Mucosa of descending colon (tissue), 3 donors: ENCODE data around the gene VPS13D. TPM values are rescaled to one million over a fixed set of nuclear protein-coding genes. Genes with fewer than 3 reads are reported as not detected.

Source experiments
- ATAC-seq: fragments of 200-7000 bp; cut with Tn5 transposase; one replicate; pipeline ENCODE4 v1.9.1; 2020; ENCODE audit warnings: mild to moderate bottlenecking, moderate library complexity
- DNase-seq, 3 donors: peaks; one replicate each; pipeline ENCODE4 v3.0.0-alpha.2; 2020
- H3K36me3 ChIP-seq: fragments of 200-600 bp; one replicate; pipeline ENCODE4 v1.8.0; 2021; ENCODE audit warnings: low read depth, mild to moderate bottlenecking
- H3K4me1 ChIP-seq: fragments of 200-600 bp; one replicate; pipeline ENCODE4 v1.8.0; 2021; ENCODE audit warnings: low read depth, mild to moderate bottlenecking
- H3K4me3 ChIP-seq: fragments of 200-600 bp; one replicate; pipeline ENCODE4 v1.8.0; 2021; ENCODE audit warnings: mild to moderate bottlenecking
- H3K9me3 ChIP-seq: fragments of 200-600 bp; one replicate; pipeline ENCODE4 v1.8.0; 2021; ENCODE audit warnings: mild to moderate bottlenecking
- CTCF ChIP-seq: fragments of 200-600 bp; IDR thresholded peaks from one replicate; pipeline ENCODE4 v1.8.0; 2022; ENCODE audit warnings: antibody characterized with exemption, mild to moderate bottlenecking
- intact Hi-C, 2 donors: fragments of 100-400 bp; cut with DNase I in 1 of 2; cut with micrococcal nuclease in 1 of 2; formaldehyde crosslinking; loops; one replicate each; pipeline versions ENCODE4 v1.11.0 to v1.11.1; 2022; cut with DNase I, micrococcal nuclease
- total RNA-seq, 3 donors: library from RNA; stranded (reverse); fragmentation: NEBNext Ultra II Directional in 2 of 3; extraction: Animal tissue kit (Norgen Biotek cat#: 25700) in 2 of 3; gene quantifications; one replicate each; pipeline versions ENCODE4 v1.2.1 to v1.2.4, GENCODE V29; 2021 to 2023
- donor health status: DM: no; HTN: no; CAD: no; lungs with moderate emphysema.
- donor health status: DM: no; HTN: no; CAD: no.
- donor health status: DM: no; HTN: yes; CAD: no.

Gene VPS13D
- total RNA-seq, 3 donors from 2014 or later: 70.1 to 96.6 (median 96.6) TPM

- H3K36me3 ChIP-seq: no peaks in the 10 kb centered on the region
- H3K9me3 ChIP-seq: no peaks in the 10 kb centered on the region
- intact Hi-C loops: no loop called here
- no peak for TF ChIP-seq CTCF
- H3K4me1 ChIP-seq: no peaks in the 10 kb centered on the region
- ATAC-seq (no peak), DNase-seq (no peak)
- H3K4me3 ChIP-seq: no peak overlapping the region
These were observed 34.4 kb upstream of the VPS13D start for GRCh38 chr1:12195416-12195815.

- no peak overlapping the region for H3K4me3 ChIP-seq
- intact Hi-C loops: no loop called here
- ATAC-seq: peak; percentile 64
- no peak for TF ChIP-seq CTCF
- H3K9me3 ChIP-seq: no peaks in the 10 kb centered on the region
- no peaks in the 10 kb centered on the region for H3K36me3 ChIP-seq
- peak in 1 of 3 donors; percentile 40 for DNase-seq
- no peaks in the 10 kb centered on the region for H3K4me1 ChIP-seq
These were observed 33.0 kb upstream of the VPS13D start for GRCh38 chr1:12196641-12197482.

GRCh38 chr1:12197483-12197880, 32.3 kb upstream of the VPS13D start:
- intact Hi-C loops: no loop called here

GRCh38 chr1:12200208-12200607, 29.6 kb upstream of the VPS13D start:
- no peaks in the 10 kb centered on the region for H3K9me3 ChIP-seq
- H3K4me1 ChIP-seq: no peaks in the 10 kb centered on the region
- no peak for TF ChIP-seq CTCF
- no peak overlapping the region for H3K4me3 ChIP-seq
- no peak for ATAC-seq
- H3K36me3 ChIP-seq: no peaks in the 10 kb centered on the region
- intact Hi-C loops: no loop called here
- no peak for DNase-seq

More at GRCh38 chr1:12197483-12197880, 32.3 kb upstream of the VPS13D start:
- no peak for TF ChIP-seq CTCF
- Histone ChIP-seq H3K36me3 (no peaks in the 10 kb centered on the region), H3K4me3 (no peak overlapping the region), H3K9me3 (no peaks in the 10 kb centered on the region), H3K4me1 (no peaks in the 10 kb centered on the region)
- ATAC-seq (no peak), DNase-seq (no peak)

GRCh38 chr1:12201352-12202189, 28.3 kb upstream of the VPS13D start:
- no peaks in the 10 kb centered on the region for H3K36me3 ChIP-seq
- H3K9me3 ChIP-seq: no peaks in the 10 kb centered on the region
- DNase-seq: no peak
- intact Hi-C loops: no loop called here
- no peak overlapping the region for H3K4me3 ChIP-seq
- TF ChIP-seq CTCF: no peak
- ATAC-seq: no peak
- H3K4me1 ChIP-seq: no peaks in the 10 kb centered on the region
